ENCODE measurements around the gene COL17A1.

GRCh38 chr10:104021246-104021645 is 64.4 kb downstream of the COL17A1 start:
- TF ChIP-seq, protein P1, sequence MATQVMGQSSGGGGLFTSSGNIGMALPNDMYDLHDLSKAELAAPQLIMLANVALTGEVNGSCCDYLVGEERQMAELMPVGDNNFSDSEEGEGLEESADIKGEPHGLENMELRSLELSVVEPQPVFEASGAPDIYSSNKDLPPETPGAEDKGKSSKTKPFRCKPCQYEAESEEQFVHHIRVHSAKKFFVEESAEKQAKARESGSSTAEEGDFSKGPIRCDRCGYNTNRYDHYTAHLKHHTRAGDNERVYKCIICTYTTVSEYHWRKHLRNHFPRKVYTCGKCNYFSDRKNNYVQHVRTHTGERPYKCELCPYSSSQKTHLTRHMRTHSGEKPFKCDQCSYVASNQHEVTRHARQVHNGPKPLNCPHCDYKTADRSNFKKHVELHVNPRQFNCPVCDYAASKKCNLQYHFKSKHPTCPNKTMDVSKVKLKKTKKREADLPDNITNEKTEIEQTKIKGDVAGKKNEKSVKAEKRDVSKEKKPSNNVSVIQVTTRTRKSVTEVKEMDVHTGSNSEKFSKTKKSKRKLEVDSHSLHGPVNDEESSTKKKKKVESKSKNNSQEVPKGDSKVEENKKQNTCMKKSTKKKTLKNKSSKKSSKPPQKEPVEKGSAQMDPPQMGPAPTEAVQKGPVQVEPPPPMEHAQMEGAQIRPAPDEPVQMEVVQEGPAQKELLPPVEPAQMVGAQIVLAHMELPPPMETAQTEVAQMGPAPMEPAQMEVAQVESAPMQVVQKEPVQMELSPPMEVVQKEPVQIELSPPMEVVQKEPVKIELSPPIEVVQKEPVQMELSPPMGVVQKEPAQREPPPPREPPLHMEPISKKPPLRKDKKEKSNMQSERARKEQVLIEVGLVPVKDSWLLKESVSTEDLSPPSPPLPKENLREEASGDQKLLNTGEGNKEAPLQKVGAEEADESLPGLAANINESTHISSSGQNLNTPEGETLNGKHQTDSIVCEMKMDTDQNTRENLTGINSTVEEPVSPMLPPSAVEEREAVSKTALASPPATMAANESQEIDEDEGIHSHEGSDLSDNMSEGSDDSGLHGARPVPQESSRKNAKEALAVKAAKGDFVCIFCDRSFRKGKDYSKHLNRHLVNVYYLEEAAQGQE (IDR thresholded peaks at IDR 0.05; ENCODE audit: borderline replicate concordance), result no peak
- TF ChIP-seq, protein P1 (CRISPR knock-in tag; IDR thresholded peaks at IDR 0.05; ENCODE audit: low read depth), result no peak
- TF ChIP-seq POLR2AphosphoS5 (IDR thresholded peaks at IDR 0.05; ENCODE audit: control insufficient read depth, insufficient read depth, low read depth, low read length) (no peak), DACH1 (IDR thresholded peaks at IDR 0.05; ENCODE audit: partially characterized antibody) (no peak), ILF3 (IDR thresholded peaks at IDR 0.05; ENCODE audit: borderline replicate concordance) (no peak), CBX2 (IDR thresholded peaks at IDR 0.05; ENCODE audit: insufficient read depth, low read length, poor library complexity, severe bottlenecking) (no peak), TARDBP (IDR thresholded peaks at IDR 0.05) (no peak), USF1 (CRISPR knock-in tag; IDR thresholded peaks at IDR 0.05) (no peak)
- TF ChIP-seq, protein P2, sequence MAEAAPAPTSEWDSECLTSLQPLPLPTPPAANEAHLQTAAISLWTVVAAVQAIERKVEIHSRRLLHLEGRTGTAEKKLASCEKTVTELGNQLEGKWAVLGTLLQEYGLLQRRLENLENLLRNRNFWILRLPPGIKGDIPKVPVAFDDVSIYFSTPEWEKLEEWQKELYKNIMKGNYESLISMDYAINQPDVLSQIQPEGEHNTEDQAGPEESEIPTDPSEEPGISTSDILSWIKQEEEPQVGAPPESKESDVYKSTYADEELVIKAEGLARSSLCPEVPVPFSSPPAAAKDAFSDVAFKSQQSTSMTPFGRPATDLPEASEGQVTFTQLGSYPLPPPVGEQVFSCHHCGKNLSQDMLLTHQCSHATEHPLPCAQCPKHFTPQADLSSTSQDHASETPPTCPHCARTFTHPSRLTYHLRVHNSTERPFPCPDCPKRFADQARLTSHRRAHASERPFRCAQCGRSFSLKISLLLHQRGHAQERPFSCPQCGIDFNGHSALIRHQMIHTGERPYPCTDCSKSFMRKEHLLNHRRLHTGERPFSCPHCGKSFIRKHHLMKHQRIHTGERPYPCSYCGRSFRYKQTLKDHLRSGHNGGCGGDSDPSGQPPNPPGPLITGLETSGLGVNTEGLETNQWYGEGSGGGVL (CRISPR knock-in tag; IDR thresholded peaks at IDR 0.05), result no peak
- TF ChIP-seq, protein P3, sequence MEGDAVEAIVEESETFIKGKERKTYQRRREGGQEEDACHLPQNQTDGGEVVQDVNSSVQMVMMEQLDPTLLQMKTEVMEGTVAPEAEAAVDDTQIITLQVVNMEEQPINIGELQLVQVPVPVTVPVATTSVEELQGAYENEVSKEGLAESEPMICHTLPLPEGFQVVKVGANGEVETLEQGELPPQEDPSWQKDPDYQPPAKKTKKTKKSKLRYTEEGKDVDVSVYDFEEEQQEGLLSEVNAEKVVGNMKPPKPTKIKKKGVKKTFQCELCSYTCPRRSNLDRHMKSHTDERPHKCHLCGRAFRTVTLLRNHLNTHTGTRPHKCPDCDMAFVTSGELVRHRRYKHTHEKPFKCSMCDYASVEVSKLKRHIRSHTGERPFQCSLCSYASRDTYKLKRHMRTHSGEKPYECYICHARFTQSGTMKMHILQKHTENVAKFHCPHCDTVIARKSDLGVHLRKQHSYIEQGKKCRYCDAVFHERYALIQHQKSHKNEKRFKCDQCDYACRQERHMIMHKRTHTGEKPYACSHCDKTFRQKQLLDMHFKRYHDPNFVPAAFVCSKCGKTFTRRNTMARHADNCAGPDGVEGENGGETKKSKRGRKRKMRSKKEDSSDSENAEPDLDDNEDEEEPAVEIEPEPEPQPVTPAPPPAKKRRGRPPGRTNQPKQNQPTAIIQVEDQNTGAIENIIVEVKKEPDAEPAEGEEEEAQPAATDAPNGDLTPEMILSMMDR (IDR thresholded peaks at IDR 0.05 in 2 of 3, conservative IDR thresholded peaks at IDR 0.05 in 1 of 3; ENCODE audit: insufficient read depth in 2 of 3, low read depth in 1 of 3, low read length in 3 of 3), result no peak
